Medulla oblongata (tissue), 1 donor: ENCODE data around the gene TTLL9.
"Not testable (repeated sequence)": the region's sequence is repeated elsewhere in the genome, so short reads cannot be mapped to it uniquely, and the experiment has no call there.

Experiments used
- DNase-seq: peaks from one replicate; pipeline ENCODE4 v3.0.0-alpha.2; 2015; ENCODE audit errors: extremely low spot score

TTLL9 gene, protein sequence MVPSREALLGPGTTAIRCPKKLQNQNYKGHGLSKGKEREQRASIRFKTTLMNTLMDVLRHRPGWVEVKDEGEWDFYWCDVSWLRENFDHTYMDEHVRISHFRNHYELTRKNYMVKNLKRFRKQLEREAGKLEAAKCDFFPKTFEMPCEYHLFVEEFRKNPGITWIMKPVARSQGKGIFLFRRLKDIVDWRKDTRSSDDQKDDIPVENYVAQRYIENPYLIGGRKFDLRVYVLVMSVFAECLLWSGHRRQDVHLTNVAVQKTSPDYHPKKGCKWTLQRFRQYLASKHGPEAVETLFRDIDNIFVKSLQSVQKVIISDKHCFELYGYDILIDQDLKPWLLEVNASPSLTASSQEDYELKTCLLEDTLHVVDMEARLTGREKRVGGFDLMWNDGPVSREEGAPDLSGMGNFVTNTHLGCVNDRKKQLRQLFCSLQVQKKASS

GRCh38 chr20:31869942-31870725 is at the start of gene TTLL9, which contains the start of gene DUSP15:
TSS of gene TTLL9 (plus strand) at chr20:31870634. CDS start at chr20:31871127, 493 bp downstream.
TSS of gene DUSP15 (minus strand) at chr20:31870527. CDS start at chr20:31870337, 190 bp downstream.
- DNase-seq: peak; percentile 80

GRCh38 chr20:31821427-31821826 is 49.0 kb upstream of the TTLL9 start:
- DNase-seq: no peak

DNA sequence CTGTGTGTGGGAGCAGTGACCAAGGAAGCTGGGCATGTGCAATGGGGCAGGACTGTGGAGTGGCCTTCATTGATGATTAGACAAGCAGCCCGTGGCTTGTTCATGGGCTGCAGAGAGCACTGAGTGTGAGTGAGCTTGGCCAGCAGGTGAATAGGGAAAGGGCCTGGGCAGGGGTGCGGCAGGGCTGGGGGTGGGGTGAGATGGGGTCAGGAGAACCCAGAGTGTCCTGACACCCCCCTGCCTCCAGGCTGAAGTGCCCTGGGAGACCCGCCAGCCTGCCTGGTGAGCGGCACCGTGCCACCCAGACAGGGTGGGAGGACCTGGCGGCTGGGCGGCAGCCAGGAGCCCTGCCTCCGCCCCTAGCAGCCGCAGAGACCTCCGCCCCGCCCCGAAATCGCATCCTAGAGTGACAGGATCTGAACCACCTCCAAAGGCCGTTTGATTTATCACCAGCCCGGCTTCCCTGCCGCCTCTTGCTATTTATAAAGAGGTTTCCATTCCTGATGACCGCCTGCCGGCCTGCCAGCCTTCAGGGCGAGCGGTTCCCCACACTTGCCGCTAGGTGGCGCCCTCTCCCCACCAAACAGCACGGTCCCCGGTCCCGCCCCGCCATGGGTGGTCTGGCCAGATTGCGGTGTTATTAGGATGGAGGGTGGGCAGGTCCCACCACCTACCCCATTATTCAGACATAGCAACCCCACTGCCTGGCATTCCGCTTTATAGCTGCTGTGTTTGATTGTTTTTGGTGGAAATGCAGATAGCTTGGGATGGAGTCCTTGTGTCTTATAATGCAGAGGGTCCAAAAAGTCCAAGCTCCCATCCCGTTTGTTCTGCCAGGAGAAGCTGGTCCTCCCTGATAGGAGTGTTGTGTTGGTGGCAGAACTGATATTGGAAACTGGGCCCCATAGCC is 47.8 kb upstream of the TTLL9 start:
- peak; percentile 70 for DNase-seq

DNA sequence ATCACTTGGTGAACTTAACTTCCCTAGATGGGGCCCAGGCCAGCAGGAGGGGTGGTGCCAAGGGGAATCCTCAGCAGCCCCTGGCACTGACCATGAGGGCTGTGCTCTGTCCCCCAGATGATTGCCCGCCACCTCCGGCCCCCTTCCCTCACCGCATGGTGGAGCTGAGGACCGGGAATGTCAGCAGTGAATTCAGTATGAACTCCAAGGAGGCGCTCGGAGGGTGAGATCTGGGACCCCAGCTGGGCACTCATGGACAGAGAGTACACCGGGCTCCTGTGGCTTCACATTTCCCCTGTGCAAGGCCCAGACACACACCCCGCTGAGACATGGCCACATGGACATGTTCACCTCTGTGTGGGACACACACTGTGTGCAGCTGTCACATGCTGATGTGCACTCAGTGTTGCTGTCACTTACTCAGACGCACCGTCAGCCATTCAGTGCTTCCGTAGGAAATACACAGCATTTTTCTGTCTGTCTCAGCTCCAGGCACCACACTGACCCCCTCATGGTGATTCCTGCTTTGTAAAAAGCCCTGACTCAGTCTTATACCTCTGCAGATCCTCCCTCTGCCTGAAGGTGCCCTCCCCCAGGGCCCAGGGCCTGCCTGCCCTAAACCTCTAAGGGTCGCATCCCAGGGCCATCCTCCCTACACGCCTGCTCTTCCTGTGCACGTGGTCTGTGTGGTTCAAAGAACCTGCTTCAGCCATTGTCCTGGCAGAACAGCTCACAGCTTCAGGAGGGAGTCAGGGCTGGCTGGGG is 46.9 kb upstream of the TTLL9 start:
- DNase-seq: no peak

GRCh38 chr20:31824125-31824485 is 46.3 kb upstream of the TTLL9 start:
- DNase-seq: no peak

GRCh38 chr20:31824554-31825313 is 45.7 kb upstream of the TTLL9 start:
- no peak for DNase-seq

DNA sequence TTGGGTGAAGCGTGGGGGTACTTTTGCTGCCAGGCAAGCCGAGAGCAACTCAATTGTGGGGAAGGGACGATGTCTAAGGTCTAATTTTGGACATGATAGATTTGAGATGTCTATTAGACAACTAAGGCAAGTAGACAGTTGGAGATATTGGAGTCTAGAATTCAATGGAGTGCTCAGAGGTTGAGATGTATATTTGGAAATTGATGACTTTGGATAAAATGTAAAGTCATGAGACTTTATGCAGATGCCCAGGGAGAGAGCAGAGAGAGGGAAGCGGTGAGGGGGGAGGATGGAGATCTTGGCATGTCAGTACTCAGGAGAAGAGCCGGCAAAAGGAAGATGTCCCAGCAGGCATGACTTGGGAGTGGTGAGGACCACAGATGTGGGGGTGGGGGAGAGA is 44.4 kb upstream of the TTLL9 start:
- no peak for DNase-seq

DNA sequence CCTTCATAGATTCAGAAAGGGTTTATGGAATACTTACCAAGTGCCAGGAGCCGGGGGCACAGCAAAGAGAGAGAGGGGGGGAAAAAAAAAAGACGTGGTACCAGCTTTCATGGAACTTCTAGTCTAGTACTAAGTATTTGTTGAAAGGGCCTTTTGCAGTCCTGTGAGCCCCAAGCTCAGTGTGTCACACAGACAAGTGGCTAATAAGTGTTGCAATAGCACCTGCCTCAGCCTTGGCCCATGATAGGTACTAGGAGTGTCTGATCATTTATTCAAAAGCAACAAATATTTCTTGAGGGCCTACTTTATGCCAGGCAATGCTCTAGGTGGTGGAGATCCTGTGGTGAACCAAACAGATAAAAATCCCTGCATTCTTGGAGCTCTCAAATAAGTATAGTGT is 43.4 kb upstream of the TTLL9 start:
- no peak for DNase-seq

- not testable (repeated sequence) for DNase-seq
Observed at GRCh38 chr20:31828016-31828415, 42.4 kb upstream of the TTLL9 start.

DNA sequence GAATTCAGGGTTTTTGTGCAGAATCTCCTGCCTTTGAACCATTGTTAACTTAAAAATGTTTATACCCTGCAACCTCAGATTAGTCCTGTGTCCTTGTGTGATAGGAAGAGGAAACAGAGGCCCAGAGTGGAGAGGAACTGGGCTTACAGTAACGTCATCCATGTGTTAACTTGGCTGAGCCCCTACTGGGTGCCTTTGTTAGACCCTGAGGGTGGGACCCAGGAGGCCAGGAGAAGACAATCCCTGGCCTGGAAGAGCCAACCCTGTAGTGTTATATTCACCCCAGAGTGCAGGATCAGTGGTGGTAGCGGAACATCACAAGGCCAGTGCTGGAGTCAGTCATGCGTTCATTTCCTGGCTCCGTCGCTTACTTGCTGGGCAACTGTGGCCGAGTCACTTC is 40.7 kb upstream of the TTLL9 start:
- DNase-seq: no peak

DNA sequence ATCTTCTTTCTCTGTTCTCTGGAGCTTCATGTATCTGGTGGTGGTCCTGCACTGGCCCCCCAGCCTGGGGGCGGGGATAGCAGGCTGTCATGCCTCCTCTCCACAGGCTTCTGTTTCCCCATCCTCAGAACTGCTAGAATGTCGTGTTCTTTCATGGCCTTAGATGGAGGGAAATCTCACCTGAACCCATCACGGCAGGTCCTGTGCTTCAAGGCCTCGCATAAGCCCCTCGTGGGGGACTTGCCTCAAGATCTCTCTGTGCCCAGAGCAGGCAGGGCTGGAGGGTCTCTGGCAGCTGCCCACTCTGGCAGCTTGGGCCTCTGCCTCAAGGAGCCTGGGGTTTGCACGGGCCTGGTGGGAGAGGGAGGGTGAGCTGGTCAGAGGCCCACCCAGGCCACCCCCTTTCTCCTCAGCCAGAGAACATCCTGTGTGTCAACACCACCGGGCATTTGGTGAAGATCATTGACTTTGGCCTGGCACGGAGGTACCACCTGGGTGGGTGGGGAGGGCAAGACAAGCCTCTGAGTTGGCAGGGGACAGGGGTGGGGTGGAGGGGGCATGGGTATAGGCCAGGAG is 39.9 kb upstream of the TTLL9 start:
- no peak for DNase-seq

DNA sequence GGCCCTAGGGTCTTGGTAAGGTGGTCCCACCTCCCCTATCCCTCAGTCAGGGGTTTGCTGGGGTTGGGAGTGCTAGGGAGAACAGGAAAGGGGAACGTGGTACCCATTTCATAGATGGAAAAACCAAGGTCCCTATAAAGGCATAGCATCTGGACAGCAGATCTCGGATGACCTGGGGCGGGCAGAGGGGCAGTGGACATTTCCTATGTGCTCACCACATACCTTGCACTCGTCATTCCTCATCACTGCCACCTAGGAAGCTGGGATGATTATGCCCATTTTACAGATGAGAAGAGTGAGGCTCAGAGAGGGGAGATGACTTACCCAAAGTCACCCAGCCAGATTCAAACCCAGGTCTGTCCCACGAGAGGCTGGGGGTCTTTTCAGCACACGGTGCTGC is 39.2 kb upstream of the TTLL9 start:
- DNase-seq: no peak

- DNase-seq: no peak
Observed at GRCh38 chr20:31831771-31832306, 38.6 kb upstream of the TTLL9 start.

- peak; percentile 28 for DNase-seq
Observed at GRCh38 chr20:31833130-31833930, 37.1 kb upstream of the TTLL9 start.

DNA sequence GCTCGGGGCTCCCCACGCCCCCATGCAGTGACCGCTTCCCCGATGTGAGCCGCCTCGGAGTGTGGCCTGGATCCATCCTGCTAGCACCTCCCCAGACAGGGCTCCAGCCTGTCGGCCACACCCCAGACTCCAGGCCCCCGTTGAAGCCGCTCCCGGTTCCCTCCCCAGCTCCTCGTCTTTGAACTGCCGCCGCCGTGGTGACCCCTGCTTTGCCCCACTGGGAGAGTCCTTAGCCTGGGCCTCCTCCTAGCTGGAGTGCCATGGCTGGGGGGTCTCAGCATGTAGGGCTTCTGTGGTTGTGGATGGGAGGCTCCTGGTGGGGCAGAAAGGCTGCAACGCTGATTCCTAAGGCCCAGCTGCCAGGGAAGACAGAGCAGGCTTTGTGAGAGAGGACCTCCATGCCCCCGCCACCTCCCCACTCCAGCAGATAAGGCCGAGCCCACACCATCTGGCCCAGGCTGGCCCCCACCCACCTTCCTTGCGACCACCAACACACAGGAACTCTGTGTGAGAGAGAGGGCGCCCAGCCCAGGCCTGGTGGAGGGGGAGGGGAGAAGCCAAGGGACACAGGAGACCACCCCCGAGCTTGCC is 36.4 kb upstream of the TTLL9 start:
- DNase-seq: no peak

DNA sequence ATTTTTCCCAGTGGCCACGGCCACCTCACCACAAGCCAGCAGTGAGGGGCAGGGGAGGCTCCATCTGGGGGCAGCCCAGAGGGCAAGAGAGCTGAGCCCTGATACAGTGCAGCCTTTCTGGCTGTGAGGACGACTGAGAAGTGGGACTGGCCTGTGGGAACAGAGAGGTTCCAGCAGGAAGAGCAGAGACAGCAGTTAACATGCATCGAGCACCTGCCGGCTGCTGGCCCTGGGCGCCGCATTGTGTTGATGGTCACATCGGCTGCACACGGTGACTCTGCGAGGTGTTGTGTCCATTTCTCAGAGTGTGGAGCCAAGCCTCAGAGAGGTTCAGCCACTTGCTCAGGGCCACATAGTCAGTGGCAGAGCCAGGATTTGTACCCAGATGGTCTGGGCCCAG is 34.9 kb upstream of the TTLL9 start:
- DNase-seq: no peak

- peak; percentile 79 for DNase-seq
Observed at GRCh38 chr20:31835977-31836852, 34.2 kb upstream of the TTLL9 start.
